AG08395 (cell line): ENCODE data around the gene PSD4.

Source experiments
- DNase-seq: peaks from one replicate; pipeline ENCODE4 v3.0.0; 2012; ENCODE audit warnings: mixed read lengths, low spot score

Gene PSD4

GRCh38 chr2:113207021-113207420 lies 33.2 kb downstream of the PSD4 start:
- DNase-seq = no peak

- DNase-seq = no peak
Observed at GRCh38 chr2:113208396-113208795, 34.6 kb downstream of the PSD4 start.

- DNase-seq = no peak
Observed at GRCh38 chr2:113209011-113209645, 35.4 kb downstream of the PSD4 start.

GRCh38 chr2:113209646-113210171 lies 35.9 kb downstream of the PSD4 start:
- DNase-seq = no peak

GRCh38 chr2:113211226-113212105 lies 37.7 kb downstream of the PSD4 start:
- DNase-seq = peak; percentile 95

DNA sequence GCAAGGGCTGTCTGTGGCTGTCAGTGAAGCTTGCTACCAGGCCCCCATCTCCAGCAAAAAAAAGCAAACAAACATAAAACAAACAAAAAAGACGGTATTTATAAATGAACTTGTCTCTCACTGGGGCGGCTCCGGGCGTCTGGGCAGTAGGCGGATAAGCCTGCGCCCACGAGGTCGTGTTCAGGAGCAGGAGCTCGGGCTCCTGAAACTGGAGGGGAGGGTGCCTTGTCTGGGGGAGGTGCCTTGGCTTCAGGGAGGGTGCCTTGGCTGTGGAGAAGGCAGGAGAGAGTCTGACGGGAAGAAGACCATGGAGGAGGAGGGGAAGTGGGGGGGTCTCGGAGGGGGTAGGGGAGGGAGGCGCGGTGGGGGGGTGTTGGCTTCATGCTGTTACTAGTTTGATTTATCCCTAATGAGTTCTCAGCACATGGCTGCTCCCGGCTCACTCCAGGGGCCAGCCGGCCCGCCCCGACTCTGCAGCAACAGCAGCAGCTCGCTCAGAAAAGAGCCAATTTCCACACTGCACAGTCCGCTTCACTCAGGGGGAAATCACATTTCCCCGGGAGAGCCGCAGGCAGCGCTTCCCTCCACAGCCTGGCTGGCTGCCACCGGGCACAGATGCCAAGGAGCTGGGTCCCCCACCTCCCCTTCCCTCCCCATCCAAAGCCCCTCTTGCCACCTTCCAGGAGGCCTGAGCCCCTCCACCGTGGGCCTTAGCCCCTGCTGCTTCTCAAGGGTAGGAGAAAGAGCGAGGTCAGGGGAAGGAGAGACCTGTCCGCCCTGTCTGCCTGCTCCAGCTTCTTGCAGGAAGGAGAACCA lies 38.7 kb downstream of the PSD4 start:
- no peak for DNase-seq

DNA sequence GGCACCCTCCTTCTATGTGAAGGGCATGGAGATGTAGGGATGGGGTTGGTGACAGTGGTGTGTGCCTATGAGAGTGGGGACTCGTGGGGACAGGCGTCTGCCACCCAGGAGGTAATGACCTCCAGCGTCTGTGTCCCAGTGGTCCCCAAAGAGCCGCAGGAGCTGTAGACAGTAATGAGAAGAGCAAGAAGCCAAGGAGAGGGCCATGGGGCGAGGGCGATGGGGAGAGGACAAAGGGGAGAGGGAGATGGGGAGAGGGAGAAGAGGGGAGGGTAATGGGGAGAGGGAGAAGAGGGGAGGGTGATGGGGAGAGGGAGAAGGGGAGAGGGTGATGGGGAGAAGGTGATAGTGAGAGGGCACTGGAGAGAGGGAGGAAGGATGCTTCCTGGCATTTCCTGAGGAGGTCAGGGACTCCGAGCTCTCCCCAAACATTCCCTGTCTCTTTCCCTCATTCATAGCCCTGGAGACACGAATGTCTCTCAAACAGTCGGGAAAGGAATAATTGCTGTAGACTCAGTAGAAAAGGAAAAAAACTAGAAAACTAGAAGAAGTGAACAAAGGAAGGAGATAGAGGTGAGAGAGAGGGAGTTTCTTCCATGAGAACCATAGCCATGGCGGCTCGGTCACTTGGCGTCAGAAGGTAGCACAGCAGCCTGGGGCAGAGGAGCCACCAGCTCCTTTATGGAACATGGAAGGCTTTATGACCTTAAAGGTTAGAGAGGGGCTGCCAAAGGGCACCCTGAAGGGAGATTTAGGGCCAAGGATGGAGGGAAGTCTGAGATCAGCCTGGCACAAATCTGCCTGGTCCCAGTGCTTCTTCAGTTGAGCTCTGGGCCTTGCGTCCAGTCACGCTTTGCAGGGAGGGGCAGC lies 39.5 kb downstream of the PSD4 start:
- DNase-seq = no peak

GRCh38 chr2:113214141-113214540 lies 40.4 kb downstream of the PSD4 start:
- no peak for DNase-seq

GRCh38 chr2:113215056-113215455 lies 41.3 kb downstream of the PSD4 start:
- no peak for DNase-seq

GRCh38 chr2:113216321-113216720 lies 42.5 kb downstream of the PSD4 start:
- DNase-seq = no peak

DNA sequence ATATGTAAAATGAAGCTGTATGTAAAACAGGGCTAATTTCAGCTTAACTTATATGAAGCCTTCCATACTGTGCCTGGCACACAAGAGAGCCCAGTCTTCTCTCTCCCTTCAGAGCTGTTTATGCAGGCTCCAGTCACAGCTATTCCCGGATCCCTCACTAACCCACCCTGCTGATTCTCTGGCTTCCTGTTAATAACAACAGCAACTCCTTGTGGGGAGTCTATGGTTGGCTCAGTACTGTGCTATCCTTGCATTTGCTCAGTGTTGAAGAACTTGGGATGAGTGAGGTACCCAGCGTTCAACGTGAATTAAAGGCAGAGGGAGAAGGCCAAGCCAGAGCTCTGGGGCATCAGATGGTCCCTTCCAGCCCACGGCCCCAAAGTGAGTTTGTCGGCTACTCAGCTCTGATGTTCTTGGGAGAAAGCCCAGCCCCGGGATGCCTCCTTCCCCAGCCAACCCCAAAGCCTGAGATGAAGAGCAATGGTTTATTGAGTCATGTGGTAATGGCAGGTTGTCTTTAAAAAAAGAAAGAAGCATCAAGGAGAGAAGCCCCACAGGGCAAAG lies 43.2 kb downstream of the PSD4 start:
- no peak for DNase-seq

GRCh38 chr2:113217455-113218282 lies 43.9 kb downstream of the PSD4 start:
- no peak for DNase-seq

- peak; percentile 77 for DNase-seq
Observed at GRCh38 chr2:113218283-113219091, 44.7 kb downstream of the PSD4 start.

DNA sequence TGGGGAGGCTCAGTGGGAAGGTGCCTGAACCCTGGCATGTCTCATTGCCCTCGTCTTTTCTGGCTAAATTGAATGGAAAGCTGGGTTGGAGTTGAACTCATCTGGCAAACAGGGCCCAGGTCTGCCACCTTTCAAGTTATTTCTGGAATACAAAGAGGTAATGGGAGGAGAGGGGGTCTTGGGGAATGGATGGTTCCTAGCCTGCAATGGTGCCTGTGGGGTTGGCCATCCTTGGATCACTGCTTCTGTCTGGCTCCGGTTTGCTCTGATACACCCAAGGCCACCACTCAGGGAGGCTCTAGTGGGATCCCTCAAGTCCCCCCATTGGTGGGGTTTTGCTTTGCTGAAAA lies 45.3 kb downstream of the PSD4 start:
- no peak for DNase-seq

DNA sequence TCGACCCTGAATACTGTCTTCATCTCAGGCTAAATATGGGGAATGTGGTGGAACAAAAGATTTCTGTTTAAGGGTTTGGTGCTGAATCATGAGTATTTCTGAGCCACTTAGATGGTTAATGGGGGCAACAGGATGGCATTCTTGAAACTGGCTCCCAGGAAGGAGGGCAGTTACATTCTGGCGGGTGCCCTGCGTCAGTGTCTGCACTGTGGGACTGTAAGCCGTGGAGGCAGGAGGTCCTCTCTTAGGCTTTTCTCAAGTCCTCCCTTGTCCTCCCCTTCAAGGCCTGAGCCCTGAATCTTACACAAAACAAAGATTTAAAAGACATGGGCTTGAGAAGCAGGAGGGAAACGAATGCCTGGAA lies 45.7 kb downstream of the PSD4 start:
- no peak for DNase-seq

DNA sequence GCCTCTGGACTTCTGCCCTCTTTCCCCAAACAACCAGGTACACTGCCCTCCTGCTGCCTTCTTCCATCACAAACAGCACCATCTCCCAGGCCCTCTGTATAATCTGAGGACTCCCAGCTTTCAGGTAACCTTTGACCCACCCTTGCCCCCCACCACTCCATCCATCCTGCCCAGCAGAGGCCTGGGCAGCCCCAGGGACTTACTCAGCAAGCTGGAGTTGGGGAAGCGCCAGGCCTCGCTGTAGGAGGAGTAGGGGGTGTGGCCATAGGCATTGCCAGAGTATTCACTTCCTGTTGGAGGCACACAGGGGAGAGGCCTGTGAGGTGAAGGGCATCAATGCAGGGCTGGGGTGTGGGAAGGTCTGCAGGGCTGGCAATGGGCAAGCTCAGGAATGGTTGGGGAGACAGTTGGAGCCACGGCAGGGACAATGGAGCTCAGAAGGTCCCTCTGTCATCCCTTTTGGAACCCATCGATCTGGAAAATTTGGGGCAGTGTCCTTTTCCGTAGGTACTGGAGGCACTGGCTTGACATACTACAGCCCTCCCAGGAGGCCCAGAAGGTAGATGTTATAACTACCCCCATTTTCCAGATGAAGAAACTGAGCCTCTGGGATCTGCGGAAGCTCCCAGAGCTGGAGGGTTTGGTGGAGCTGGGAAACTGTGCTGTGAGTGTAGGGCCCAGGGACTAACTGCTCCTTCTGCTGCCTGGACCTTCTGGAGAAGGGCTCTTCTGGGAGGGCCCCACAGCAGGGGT lies 46.3 kb downstream of the PSD4 start:
- peak; percentile 64 for DNase-seq

DNA sequence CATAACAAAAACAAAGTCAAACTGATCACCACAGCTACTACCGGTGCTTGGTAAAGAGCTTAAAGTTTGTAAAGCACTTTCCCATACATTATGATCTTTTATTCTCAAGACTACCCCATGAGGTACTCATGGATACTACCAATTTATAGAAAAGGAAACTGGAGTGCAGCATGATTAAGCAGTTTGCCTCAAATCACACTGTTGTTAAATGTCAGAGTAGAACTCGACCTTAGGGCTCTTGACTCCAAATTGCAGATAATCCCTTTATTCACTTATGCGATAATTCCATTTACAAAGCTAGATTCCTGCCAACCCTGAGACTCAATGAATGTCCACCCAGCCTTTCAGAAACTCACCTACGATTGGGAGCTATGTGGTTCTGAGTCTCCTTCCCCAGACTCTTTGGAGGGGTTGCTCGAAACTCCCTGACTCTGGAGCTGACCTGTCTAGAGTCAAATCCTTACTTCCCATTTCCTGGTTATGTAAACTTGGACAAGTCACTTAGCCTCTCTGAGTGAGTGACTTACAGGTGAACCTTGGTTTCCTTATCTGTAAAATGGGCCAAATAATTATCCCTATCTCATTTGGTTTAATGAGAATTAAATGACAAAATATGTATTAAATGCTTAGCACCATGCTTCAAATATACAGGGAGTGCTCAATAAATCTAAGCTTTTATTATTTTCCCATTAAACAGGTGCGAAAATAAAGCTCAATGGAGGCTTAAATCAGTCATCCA lies 47.4 kb downstream of the PSD4 start:
- no peak for DNase-seq

DNA sequence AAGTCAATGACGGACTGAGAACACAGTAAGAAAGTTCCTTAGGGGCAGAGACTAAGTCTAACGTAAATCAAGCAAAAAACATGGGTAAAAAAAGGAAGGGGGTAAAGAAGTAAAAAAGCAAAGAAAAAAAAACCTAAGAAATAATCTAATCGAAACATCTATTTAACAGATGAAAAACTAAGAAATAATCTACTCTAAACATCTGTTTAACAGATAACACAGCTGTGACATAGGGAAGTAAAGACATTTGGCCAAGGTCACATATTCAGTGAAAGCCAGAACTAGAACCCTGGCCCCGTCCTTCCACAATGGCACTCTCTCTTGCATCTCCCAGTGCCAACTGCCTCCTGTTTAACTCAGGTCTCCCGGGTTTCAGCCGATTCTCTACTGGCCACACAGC lies 48.1 kb downstream of the PSD4 start:
- no peak for DNase-seq
